NOMO-1 treated with DMSO at 0.1 percent for 48 hours (cell line): Measurements from ENCODE around the gene ATRIP.
"Not testable (repeated sequence)": the region's sequence is repeated elsewhere in the genome, so short reads cannot be mapped to it uniquely, and the experiment has no call there.

Source experiments
- DNase-seq: peaks from one replicate; lab custom pipeline; 2025; ENCODE audit not compliant: unreplicated experiment; lab: John Stamatoyannopoulos, UW

The ATRIP gene

GRCh38 chr3:48467110-48467454 is 20.5 kb downstream of the ATRIP start:
- DNase-seq: no peak

DNA sequence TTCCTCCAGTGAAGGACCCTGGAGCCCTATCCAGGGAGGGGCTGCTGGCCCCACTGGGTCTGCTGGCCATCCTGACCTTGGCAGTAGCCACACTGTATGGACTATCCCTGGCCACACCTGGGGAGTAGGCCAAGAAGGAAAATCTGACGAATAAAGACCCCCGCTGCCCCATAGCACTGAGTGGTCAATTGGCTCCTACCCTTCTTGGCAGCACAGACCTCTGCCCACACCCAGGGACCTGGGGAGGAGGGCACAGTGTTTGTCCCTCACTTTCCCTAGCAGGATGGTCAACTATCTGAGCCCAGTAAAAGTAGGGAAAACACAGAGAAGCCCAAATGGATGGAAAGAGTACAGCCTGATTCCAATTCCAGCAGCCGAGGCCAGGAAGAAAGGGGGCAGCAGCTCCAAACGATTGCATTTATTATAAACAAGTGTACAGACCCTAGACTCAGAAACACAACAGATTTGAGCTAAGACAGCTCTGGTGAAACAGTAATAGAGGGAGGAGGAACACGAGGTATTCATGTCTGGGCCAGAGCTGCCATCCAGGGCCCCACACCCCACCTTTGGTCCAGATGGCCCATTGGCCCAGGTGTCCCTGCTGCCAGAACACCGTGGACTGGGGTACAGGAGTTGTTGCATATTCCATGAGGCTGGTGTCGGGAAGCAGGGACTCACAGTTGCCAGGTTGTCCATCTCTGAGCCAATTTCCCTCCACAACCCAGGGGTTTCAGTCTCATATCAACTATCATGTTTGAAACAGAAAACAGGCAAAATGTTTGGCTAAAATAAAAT is 21.1 kb downstream of the ATRIP start:
- no peak for DNase-seq

DNA sequence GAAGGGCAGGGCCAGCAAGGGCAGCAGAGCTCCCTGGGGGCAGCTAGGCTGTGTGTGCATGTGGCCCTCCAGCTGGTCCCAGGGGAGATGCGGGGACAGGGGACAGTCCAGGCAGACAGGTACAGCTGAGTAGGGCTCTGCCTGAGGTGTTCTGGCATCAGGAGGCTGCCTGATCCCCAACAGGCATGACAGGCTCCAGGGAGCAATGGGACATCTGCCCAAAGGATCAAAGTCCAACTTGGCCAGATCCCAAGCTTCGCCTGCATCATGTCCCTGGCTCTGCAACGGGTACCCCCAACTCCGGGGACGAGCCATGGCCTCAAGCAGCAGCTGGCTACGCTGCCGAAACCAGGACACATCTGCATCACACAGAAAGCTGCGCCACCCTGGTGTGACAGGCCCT is 21.8 kb downstream of the ATRIP start:
- DNase-seq: no peak

DNA sequence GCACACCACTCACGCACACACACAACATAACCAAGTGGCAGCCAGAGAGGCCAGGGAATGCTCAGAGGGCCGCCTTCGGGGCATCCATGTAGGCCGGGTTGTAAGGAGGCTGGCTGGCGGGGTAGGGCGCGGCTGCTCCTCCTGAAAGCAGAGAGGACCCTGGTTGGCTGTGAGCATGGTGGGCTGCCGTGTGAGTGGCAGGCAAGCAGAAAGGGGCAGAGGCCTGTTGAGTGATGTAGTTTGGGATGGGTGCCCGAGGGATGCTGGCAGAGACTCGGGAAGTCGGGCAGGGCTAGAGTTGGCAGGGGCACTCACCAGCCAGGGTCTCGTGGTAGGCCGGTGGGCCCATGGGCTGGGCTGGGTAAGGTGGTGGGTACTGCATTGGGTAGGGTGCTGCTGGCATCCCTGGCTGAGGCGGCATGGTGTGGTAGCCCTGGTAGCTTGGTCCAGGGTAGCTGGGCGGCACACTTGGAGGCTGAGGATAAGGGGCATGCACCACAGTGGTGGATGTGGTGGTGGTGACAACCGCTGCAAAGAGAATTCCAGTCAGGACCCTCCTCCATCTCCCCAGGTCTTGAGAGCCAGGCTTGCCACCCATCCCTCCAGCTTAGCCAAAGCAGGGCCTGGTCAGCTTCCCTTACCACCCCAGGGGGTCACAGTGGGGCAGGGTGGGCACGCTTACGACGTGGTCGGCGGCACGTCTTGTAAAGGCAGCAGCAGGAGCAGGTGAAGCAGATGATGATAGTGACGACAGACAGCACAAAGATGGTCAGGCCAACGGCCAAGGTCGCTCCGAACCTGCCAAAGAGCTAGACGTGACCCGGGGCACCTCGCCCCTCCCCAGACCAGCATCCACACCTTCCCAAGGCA is 22.7 kb downstream of the ATRIP start:
- DNase-seq: no peak

- no peak for DNase-seq
These were observed 23.7 kb downstream of the ATRIP start for GRCh38 chr3:48470286-48470685.

GRCh38 chr3:48472673-48472922 is 26.1 kb downstream of the ATRIP start:
- DNase-seq: no peak

GRCh38 chr3:48472923-48473616 is 26.5 kb downstream of the ATRIP start:
- peak; percentile 98 for DNase-seq

DNA sequence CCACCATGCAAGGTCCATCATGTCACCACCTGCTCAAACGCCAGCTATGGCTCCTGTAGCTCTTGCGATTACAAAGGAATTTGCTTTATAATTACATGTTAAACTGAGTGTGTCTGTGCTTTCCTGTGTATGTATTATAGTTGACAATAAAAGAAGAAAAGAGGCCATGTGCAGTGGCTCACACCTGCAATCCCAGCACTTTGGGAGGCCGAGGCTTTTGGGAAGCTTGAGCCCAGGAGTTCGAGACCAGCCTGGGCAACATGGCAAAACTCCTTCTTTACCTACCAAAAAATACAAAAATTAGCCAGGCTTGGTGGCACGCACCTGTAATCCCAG is 27.0 kb downstream of the ATRIP start:
- DNase-seq: no peak

- not testable (repeated sequence) for DNase-seq
These were observed 27.5 kb downstream of the ATRIP start for GRCh38 chr3:48474031-48474430.

DNA sequence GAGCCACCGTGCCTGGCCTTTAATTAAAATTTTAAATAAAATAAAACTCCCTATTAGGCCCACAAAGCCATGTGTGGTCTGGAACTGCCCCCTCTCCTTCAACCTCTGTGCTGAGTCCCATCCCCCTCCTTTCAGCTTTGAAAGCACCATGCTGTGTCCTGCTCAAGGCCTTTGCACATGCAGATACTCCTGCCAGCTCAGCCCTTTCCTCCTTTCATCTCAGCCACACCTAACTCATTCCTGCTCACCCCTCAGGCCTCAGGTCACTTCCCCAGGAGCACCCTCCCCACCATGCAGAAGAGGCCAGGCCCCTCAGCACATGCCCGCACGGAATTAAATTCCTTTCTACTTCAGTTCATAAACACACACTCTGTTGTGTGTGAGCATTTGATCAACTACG is 28.1 kb downstream of the ATRIP start:
- no peak for DNase-seq

DNA sequence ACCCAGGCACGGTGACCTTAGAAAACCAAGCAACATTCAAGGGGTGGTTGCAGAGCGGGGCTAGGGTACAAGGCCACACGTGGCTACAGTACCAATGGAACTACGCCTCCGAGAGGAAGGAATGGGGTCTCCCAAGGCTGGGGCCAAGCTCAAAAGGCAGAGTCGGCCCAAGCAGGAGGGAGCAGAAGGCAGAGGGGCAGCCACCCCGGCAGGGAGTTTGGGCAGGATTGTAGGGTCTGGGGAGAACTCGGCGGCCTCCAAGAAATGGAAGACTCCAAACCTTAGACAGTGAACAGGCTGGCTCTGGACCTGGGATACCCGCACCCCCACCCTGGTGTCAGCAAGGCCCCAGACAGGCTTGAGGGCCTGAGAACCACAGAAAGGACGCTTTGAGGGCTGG is 28.7 kb downstream of the ATRIP start:
- DNase-seq: no peak

GRCh38 chr3:48476426-48477053 is 30.0 kb downstream of the ATRIP start:
- DNase-seq: no peak

- DNase-seq: no peak
These were observed 31.5 kb downstream of the ATRIP start for GRCh38 chr3:48477959-48478520.

GRCh38 chr3:48478626-48479555 is 32.4 kb downstream of the ATRIP start:
- peak; percentile 56 for DNase-seq

- DNase-seq: not testable (repeated sequence)
These were observed 34.4 kb downstream of the ATRIP start for GRCh38 chr3:48480891-48481290.

GRCh38 chr3:48482822-48483221 is 36.3 kb downstream of the ATRIP start:
- DNase-seq: not testable (repeated sequence)

DNA sequence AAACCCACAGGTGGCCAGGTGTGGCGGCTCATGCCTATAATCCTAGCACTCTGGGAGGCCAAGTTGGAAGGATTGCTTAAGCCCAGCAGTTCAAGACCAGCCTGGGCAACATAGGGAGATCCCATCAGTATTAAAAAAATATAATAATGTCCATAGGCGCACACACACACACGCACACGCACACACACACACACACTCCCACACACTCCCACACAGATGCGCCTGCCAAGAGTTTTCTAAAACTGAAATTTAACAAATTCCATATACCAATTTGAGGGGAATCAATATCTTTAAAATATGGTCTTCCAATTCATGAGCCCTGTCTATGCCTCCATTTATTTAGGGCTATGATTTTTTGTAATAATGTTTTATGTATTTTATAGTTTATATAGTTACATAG is 40.4 kb downstream of the ATRIP start:
- no peak for DNase-seq

- peak; percentile 96 for DNase-seq
These were observed 46.1 kb downstream of the ATRIP start for GRCh38 chr3:48492461-48493202.

GRCh38 chr3:48493203-48493501 is 46.6 kb downstream of the ATRIP start:
- DNase-seq: no peak

- no peak for DNase-seq
These were observed 54.1 kb downstream of the ATRIP start for GRCh38 chr3:48500656-48501055.
